ENCODE data around the gene ACACA. TPM values are rescaled to one million over a fixed set of nuclear protein-coding genes. Genes with fewer than 3 reads are reported as not detected.
"Not testable (repeated sequence)": the region's sequence is repeated elsewhere in the genome, so short reads cannot be mapped to it uniquely, and the experiment has no call there.

The ACACA gene
- total RNA-seq, 1 donor: 24.5 TPM

GRCh38 chr17:37143558-37143957 lies 263.1 kb downstream of the ACACA start:
- DNase-seq (ENCODE audit: low read depth in 2 of 3, low spot score in 2 of 3): not testable (repeated sequence)

- no peak for DNase-seq (ENCODE audit: low read depth in 2 of 3, low spot score in 2 of 3)
Observed at GRCh38 chr17:37142294-37142896, 264.2 kb downstream of the ACACA start.

- no peak for DNase-seq (ENCODE audit: low read depth in 2 of 3, low spot score in 2 of 3)
Observed at GRCh38 chr17:37138571-37139120, 268.0 kb downstream of the ACACA start.

GRCh38 chr17:37137906-37138514 lies 268.6 kb downstream of the ACACA start:
- no peak for DNase-seq (ENCODE audit: low read depth in 2 of 3, low spot score in 2 of 3)

- DNase-seq (ENCODE audit: low read depth in 2 of 3, low spot score in 2 of 3): no peak
Observed at GRCh38 chr17:37137070-37137610, 269.5 kb downstream of the ACACA start.

- no peak for DNase-seq (ENCODE audit: low read depth in 2 of 3, low spot score in 2 of 3)
Observed at GRCh38 chr17:37135576-37135975, 271.1 kb downstream of the ACACA start.

GRCh38 chr17:37134050-37134449 lies 272.6 kb downstream of the ACACA start:
- DNase-seq (ENCODE audit: low read depth in 2 of 3, low spot score in 2 of 3): peak in 2 of 3 donors; percentile 40 to 82

- DNase-seq (ENCODE audit: low read depth in 2 of 3, low spot score in 2 of 3): no peak
Observed at GRCh38 chr17:37133136-37133535, 273.5 kb downstream of the ACACA start.

- DNase-seq (ENCODE audit: low read depth in 2 of 3, low spot score in 2 of 3): no peak
Observed at GRCh38 chr17:37131669-37132611, 274.7 kb downstream of the ACACA start.

GRCh38 chr17:37130984-37131446 lies 275.6 kb downstream of the ACACA start:
- DNase-seq (ENCODE audit: low read depth in 2 of 3, low spot score in 2 of 3): no peak

- peak in 1 of 3 donors; percentile 25 for DNase-seq (ENCODE audit: low read depth in 2 of 3, low spot score in 2 of 3)
Observed at GRCh38 chr17:37124821-37125173, 281.8 kb downstream of the ACACA start.

- peak in 2 of 3 donors; percentile 23 to 62 for DNase-seq (ENCODE audit: low read depth in 2 of 3, low spot score in 2 of 3)
Observed at GRCh38 chr17:37123941-37124820, 282.5 kb downstream of the ACACA start.

GRCh38 chr17:37123386-37123785 lies 283.2 kb downstream of the ACACA start:
- DNase-seq (ENCODE audit: low read depth in 2 of 3, low spot score in 2 of 3): no peak

GRCh38 chr17:37121616-37122015 lies 285.0 kb downstream of the ACACA start:
- no peak for DNase-seq (ENCODE audit: low read depth in 2 of 3, low spot score in 2 of 3)

- DNase-seq (ENCODE audit: low read depth in 2 of 3, low spot score in 2 of 3): no peak
Observed at GRCh38 chr17:37118366-37119137, 288.1 kb downstream of the ACACA start.

- no peak for DNase-seq (ENCODE audit: low read depth in 2 of 3, low spot score in 2 of 3)
Observed at GRCh38 chr17:37117373-37118142, 289.1 kb downstream of the ACACA start.

- no peak for DNase-seq (ENCODE audit: low read depth in 2 of 3, low spot score in 2 of 3)
Observed at GRCh38 chr17:37116671-37117185, 289.9 kb downstream of the ACACA start.

GRCh38 chr17:37111329-37111728 lies 295.3 kb downstream of the ACACA start:
- DNase-seq (ENCODE audit: low read depth in 2 of 3, low spot score in 2 of 3): no peak
